SK-N-DZ (cell line): ENCODE data around the gene CAPN2.
"Not testable (repeated sequence)": the region's sequence is repeated elsewhere in the genome, so short reads cannot be mapped to it uniquely, and the experiment has no call there.

ENCODE experiments used
- DNase-seq: peaks from one replicate; pipeline ENCODE4 v3.0.0-alpha.2; 2015; ENCODE audit warnings: low spot score

CAPN2 gene

GRCh38 chr1:223738465-223739365, 26.4 kb downstream of the CAPN2 start:
- no peak for DNase-seq

- no peak for DNase-seq
Measured at GRCh38 chr1:223739366-223740037, 27.2 kb downstream of the CAPN2 start.

GRCh38 chr1:223740038-223740736, 27.8 kb downstream of the CAPN2 start:
- not testable (repeated sequence) for DNase-seq

GRCh38 chr1:223741861-223742260, 29.5 kb downstream of the CAPN2 start:
- DNase-seq: no peak

- DNase-seq: no peak
Measured at GRCh38 chr1:223742856-223743517, 30.6 kb downstream of the CAPN2 start.

- no peak for DNase-seq
Measured at GRCh38 chr1:223745731-223746130, 33.4 kb downstream of the CAPN2 start.

- DNase-seq: no peak
Measured at GRCh38 chr1:223747838-223748335, 35.5 kb downstream of the CAPN2 start.

GRCh38 chr1:223748405-223748772, 36.0 kb downstream of the CAPN2 start:
- DNase-seq: no peak

- peak; percentile 15 for DNase-seq
Measured at GRCh38 chr1:223748773-223749733, 36.7 kb downstream of the CAPN2 start.

GRCh38 chr1:223750730-223751570, 38.6 kb downstream of the CAPN2 start:
- DNase-seq: no peak

GRCh38 chr1:223751696-223752095, 39.4 kb downstream of the CAPN2 start:
- DNase-seq: no peak

GRCh38 chr1:223752721-223753515, 40.6 kb downstream of the CAPN2 start:
- DNase-seq: no peak

GRCh38 chr1:223754681-223755431, 42.5 kb downstream of the CAPN2 start:
- DNase-seq: no peak

GRCh38 chr1:223755432-223755792, 43.1 kb downstream of the CAPN2 start:
- no peak for DNase-seq

GRCh38 chr1:223755992-223756775, 43.8 kb downstream of the CAPN2 start:
- no peak for DNase-seq

GRCh38 chr1:223756806-223757700, 44.7 kb downstream of the CAPN2 start:
- no peak for DNase-seq
